Gastrocnemius medialis (tissue), 4 donors: ENCODE measurements around the gene WDR62.

Experiments
- CTCF ChIP-seq, 5 experiments: fragments of 450-650 bp in 3 of 5; fragments of 200-600 bp in 2 of 5; sonication (generic) in 2 of 5; IDR thresholded peaks in 4 of 5; conservative IDR thresholded peaks in 1 of 5; 1 replicate in 4 of 5; 2 replicates in 1 of 5; pipeline ENCODE4 v1.5.1; 2016 to 2019; ENCODE audit warnings: antibody characterized with exemption in 5 of 5, mild to moderate bottlenecking in 3 of 5, moderate library complexity in 3 of 5
- POLR2A ChIP-seq, 2 donors: fragments of 450-650 bp; IDR thresholded peaks; one replicate each; pipeline ENCODE4 v1.6.1; 2017; ENCODE audit warnings: antibody characterized with exemption in 2 of 2, mild to moderate bottlenecking in 2 of 2, moderate library complexity in 2 of 2

- no peak for TF ChIP-seq CTCF (IDR thresholded peaks at IDR 0.05 in 4 of 5, conservative IDR thresholded peaks at IDR 0.05 in 1 of 5)
- no peak for TF ChIP-seq POLR2A (IDR thresholded peaks at IDR 0.05)
Measured at GRCh38 chr19:36142496-36142895, 87.8 kb downstream of the WDR62 start.
